ENCODE data around the gene SLC26A8. TPM values are rescaled to one million over a fixed set of nuclear protein-coding genes. Genes with fewer than 3 reads are reported as not detected.
"Not testable (repeated sequence)": the region's sequence is repeated elsewhere in the genome, so short reads cannot be mapped to it uniquely, and the experiment has no call there.

Gene SLC26A8
- total and polyA plus RNA-seq, 2 experiments from 2014 or later, result 0.89 to 2.9 TPM

- Mint-ChIP-seq H3K27me3 (ENCODE audit: insufficient read depth, low read depth, poor library complexity) (peaks cover 3% of the 10 kb centered on the region), H3K4me1 (no peaks in the 10 kb centered on the region), H3K4me3 (no peak overlapping the region), H3K36me3 (ENCODE audit: low read depth) (peaks cover 3% of the 10 kb centered on the region; the same call in 2 of the 3 replicates), H3K27ac (no peak overlapping the region), H3K9me3 (peaks cover 14% of the 10 kb centered on the region)
- TF ChIP-seq, protein P1, sequence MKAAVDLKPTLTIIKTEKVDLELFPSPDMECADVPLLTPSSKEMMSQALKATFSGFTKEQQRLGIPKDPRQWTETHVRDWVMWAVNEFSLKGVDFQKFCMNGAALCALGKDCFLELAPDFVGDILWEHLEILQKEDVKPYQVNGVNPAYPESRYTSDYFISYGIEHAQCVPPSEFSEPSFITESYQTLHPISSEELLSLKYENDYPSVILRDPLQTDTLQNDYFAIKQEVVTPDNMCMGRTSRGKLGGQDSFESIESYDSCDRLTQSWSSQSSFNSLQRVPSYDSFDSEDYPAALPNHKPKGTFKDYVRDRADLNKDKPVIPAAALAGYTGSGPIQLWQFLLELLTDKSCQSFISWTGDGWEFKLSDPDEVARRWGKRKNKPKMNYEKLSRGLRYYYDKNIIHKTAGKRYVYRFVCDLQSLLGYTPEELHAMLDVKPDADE (IDR thresholded peaks at IDR 0.05), result no peak
- TF ChIP-seq REST (IDR thresholded peaks at IDR 0.05; ENCODE audit: unreplicated experiment), result peak; percentile 37
- no peaks in the 10 kb centered on the region for H3K27me3 ChIP-seq (ENCODE audit: insufficient read depth)
- ATAC-seq, result no peak
- no peak for DNase-seq (ENCODE audit: low spot score)
- no peak overlapping the region for H3K4me3 ChIP-seq
- H2AFZ ChIP-seq, result no peak overlapping the region
- H3K4me1 ChIP-seq (ENCODE audit: insufficient read depth), result no peaks in the 10 kb centered on the region
- no peaks in the 10 kb centered on the region for H3K36me3 ChIP-seq (ENCODE audit: insufficient read depth)
- H3K27ac ChIP-seq (ENCODE audit: low read depth), result no peak overlapping the region
- H3F3A ChIP-seq (replicated peaks; ENCODE audit: low read depth), result no peaks in the 10 kb centered on the region
- no peak overlapping the region for H3K4me2 ChIP-seq
- no peaks in the 10 kb centered on the region for H3K79me2 ChIP-seq (replicated peaks; ENCODE audit: insufficient read depth)
- peaks cover 4% of the 10 kb centered on the region for H3K9me2 ChIP-seq (ENCODE audit: insufficient read depth)
- no peaks in the 10 kb centered on the region for H4K20me1 ChIP-seq (replicated peaks; ENCODE audit: insufficient read depth)
Measured at GRCh38 chr6:35942355-35942754, 82.1 kb downstream of the SLC26A8 start.

DNA sequence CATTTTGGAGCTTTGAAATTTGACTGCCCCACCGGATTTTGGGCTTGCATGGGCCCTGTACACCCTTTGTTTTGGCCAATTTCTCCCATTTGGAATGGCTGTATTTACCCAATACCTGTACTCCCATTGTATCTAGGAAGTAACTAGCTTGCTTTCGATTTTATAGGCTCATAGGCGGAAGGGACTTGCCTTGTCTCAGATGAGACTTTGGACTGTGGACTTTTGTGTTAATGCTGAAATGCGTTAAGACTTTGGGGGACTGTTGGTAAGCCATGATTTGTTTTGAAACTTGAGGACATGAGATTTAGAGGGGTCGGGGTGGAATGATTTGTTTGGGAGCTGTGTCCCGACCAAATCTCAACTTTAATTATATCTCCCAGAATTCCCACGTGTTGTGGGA, 83.3 kb downstream of the SLC26A8 start:
- H3K4me1 Mint-ChIP-seq; DNase-seq (ENCODE audit: low spot score); H2AFZ ChIP-seq; H3K27ac ChIP-seq (ENCODE audit: low read depth); H3K4me1 ChIP-seq (ENCODE audit: insufficient read depth); H3K27me3 Mint-ChIP-seq (ENCODE audit: insufficient read depth, low read depth, poor library complexity); H3K27ac Mint-ChIP-seq; H3K79me2 ChIP-seq (replicated peaks; ENCODE audit: insufficient read depth); H3K4me3 Mint-ChIP-seq; H3K27me3 ChIP-seq (ENCODE audit: insufficient read depth); H3K4me2 ChIP-seq; H3K36me3 Mint-ChIP-seq (ENCODE audit: low read depth); H3F3A ChIP-seq (replicated peaks; ENCODE audit: low read depth); H3K4me3 ChIP-seq; H3K36me3 ChIP-seq (ENCODE audit: insufficient read depth); ATAC-seq; H4K20me1 ChIP-seq (replicated peaks; ENCODE audit: insufficient read depth); H3K9me2 ChIP-seq (ENCODE audit: insufficient read depth): not testable (repeated sequence)
- peaks cover 16% of the 10 kb centered on the region for H3K9me3 Mint-ChIP-seq

DNA sequence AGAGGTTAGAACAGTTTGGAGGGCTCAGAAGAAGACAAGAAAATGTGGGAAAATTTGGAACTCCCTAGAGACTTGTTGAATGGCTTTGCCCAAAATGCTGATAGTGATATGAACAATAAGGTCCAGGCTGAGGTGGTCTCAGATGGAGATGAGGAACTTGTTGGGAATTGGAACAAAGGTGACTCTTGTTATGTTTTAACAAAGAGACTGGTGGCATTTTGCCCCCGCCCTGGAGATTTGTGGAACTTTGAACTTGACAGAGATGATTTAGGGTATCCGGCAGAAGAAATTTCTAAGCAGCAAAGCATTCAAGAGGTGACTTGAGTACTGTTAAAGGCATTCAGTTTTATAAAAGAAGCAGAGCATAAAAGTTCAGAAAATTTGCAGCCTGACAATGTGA, 84.4 kb downstream of the SLC26A8 start:
- H4K20me1 ChIP-seq (replicated peaks; ENCODE audit: insufficient read depth); DNase-seq (ENCODE audit: low spot score); H3K4me2 ChIP-seq; H3K9me2 ChIP-seq (ENCODE audit: insufficient read depth); H3K27ac Mint-ChIP-seq; H3K36me3 Mint-ChIP-seq (ENCODE audit: low read depth); ATAC-seq; H3K4me3 ChIP-seq; H3K27me3 ChIP-seq (ENCODE audit: insufficient read depth); H3K4me1 ChIP-seq (ENCODE audit: insufficient read depth); H3K36me3 ChIP-seq (ENCODE audit: insufficient read depth); H3K27ac ChIP-seq (ENCODE audit: low read depth); H2AFZ ChIP-seq; H3K4me1 Mint-ChIP-seq; H3F3A ChIP-seq (replicated peaks; ENCODE audit: low read depth); H3K79me2 ChIP-seq (replicated peaks; ENCODE audit: insufficient read depth); H3K27me3 Mint-ChIP-seq (ENCODE audit: insufficient read depth, low read depth, poor library complexity); H3K4me3 Mint-ChIP-seq: not testable (repeated sequence)
- peaks cover 16% of the 10 kb centered on the region for H3K9me3 Mint-ChIP-seq

All from GM23338 (cell line).